ENCODE data around the gene BTBD16. TPM values are rescaled to one million over a fixed set of nuclear protein-coding genes. Genes with fewer than 3 reads are reported as not detected.

BTBD16 gene
- total RNA-seq = 1.4 TPM in 1 of 2 replicates, not detected in the other

DNA sequence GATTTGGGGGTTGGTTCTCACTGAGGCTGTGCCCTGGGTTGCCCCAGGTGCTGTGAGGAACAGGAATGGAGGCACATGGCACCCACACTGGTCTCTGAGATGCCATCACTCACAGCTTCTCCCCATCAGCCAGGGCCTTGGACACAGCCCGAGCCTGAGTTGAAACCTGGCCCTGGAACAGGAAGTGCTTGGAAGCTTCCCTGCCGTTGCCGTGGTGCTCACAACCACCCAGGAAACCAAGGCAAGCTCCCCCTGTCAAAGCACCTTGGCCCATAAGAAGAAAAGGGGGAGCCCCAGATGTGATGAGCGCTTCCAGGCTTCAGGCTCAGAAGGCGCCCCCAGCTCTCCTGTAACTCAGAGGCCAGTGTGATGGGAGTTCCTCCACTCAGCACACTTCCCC is at the start of gene BTBD16:
Gene BTBD16, plus strand, starts transcription at position 221 of the 400 bp plus-strand sequence. CDS start 3,786 bp downstream, outside the sequence.

DNA sequence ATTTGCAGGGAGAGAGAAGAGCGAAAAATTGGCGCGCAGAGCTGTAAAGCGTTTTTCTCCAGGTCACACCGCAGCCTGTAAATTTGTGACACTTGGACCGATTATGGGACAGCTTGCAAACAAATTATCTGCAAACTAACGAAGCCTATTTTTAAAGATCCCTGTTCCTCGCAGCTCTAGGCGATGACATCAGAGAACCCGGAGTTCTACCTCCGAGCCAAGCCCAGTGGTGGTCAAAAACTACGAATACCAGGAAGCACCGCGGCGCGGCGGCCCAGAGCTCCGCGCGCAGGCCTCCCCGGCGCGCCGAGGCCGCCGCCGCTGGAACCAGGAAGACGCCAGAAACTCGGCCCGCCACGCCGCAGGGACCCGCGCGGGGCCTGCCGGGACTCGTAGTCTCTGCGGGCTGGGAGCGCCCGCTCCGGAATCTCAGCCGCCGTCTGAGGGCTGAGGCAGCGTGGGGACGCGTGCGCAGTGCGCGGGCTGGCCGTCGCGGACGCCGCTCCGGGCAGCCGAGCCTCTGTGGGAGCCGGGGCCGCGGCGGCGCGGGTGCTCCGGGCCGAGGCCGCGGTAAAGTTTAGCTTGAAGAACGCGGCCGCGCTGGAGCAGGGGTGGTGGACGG is 103.3 kb downstream of the BTBD16 start, which contains the start of gene PLEKHA1:
Gene PLEKHA1, plus strand, starts transcription at position 472 of the 622 bp plus-strand sequence. CDS start 18,493 bp downstream, outside the sequence.

Other genes with a start within 250 kb of the BTBD16 start
- 17.6 and 30.0 TPM in 2 replicates for gene PLEKHA1, start 103.4 kb downstream of the BTBD16 start, total RNA-seq
- not detected in 2 replicates for gene ARMS2, start 183.4 kb downstream of the BTBD16 start, total RNA-seq
- 83.4 and 265 TPM in 2 replicates for gene HTRA1, start 190.3 kb downstream of the BTBD16 start, total RNA-seq